GM19452 (cell line): ENCODE measurements around the gene HSPA1B.
"Not testable (repeated sequence)": the region's sequence is repeated elsewhere in the genome, so short reads cannot be mapped to it uniquely, and the experiment has no call there.

Experiments used
- ATAC-seq: cut with Tn5 transposase; IDR thresholded peaks from one replicate; pipeline ENCODE4 v1.9.1; 2021; ENCODE audit not compliant: unreplicated experiment

The HSPA1B gene

GRCh38 chr6:31858707-31859106 is 31.2 kb downstream of the HSPA1B start:
- ATAC-seq: no peak

GRCh38 chr6:31859923-31860322 is 32.4 kb downstream of the HSPA1B start:
- ATAC-seq: no peak

GRCh38 chr6:31860349-31860748 is 32.8 kb downstream of the HSPA1B start:
- no peak for ATAC-seq

- no peak for ATAC-seq
These were observed 33.6 kb downstream of the HSPA1B start for GRCh38 chr6:31861150-31861549.

GRCh38 chr6:31861919-31862343 is 34.4 kb downstream of the HSPA1B start:
- ATAC-seq: no peak

GRCh38 chr6:31862344-31863235 is 35.1 kb downstream of the HSPA1B start, which contains the start of gene NEU1:
TSS of gene NEU1 (minus strand) at chr6:31862821. CDS start at chr6:31862776, 45 bp downstream.
- peak; percentile 91 for ATAC-seq

- not testable (repeated sequence) for ATAC-seq
These were observed 36.6 kb downstream of the HSPA1B start for GRCh38 chr6:31864123-31864562.

- no peak for ATAC-seq
These were observed 37.3 kb downstream of the HSPA1B start for GRCh38 chr6:31864818-31865204.

- no peak for ATAC-seq
These were observed 37.9 kb downstream of the HSPA1B start for GRCh38 chr6:31865205-31866118.

GRCh38 chr6:31868658-31868971 is 41.1 kb downstream of the HSPA1B start:
- ATAC-seq: not testable (repeated sequence)

- no peak for ATAC-seq
These were observed 41.8 kb downstream of the HSPA1B start for GRCh38 chr6:31869343-31869742.

- no peak for ATAC-seq
These were observed 42.9 kb downstream of the HSPA1B start for GRCh38 chr6:31870385-31870921.

- no peak for ATAC-seq
These were observed 43.6 kb downstream of the HSPA1B start for GRCh38 chr6:31871046-31871659.

GRCh38 chr6:31874084-31874670 is 46.6 kb downstream of the HSPA1B start:
- ATAC-seq: no peak

GRCh38 chr6:31874836-31875572 is 47.5 kb downstream of the HSPA1B start:
- no peak for ATAC-seq

GRCh38 chr6:31875877-31876276 is 48.3 kb downstream of the HSPA1B start:
- no peak for ATAC-seq

- no peak for ATAC-seq
These were observed 48.8 kb downstream of the HSPA1B start for GRCh38 chr6:31876357-31876756.

- ATAC-seq: no peak
These were observed 49.6 kb downstream of the HSPA1B start for GRCh38 chr6:31877125-31877650.

- ATAC-seq: no peak
These were observed 50.2 kb downstream of the HSPA1B start for GRCh38 chr6:31877651-31878161.
